Measurements from ENCODE around the gene MIAT. TPM values are rescaled to one million over a fixed set of nuclear protein-coding genes. Genes with fewer than 3 reads are reported as not detected.
A peak's percentile ranks its signal among the peaks of the same experiment; 100 is the strongest.

The MIAT gene
- total and polyA plus RNA-seq, 12 donors = 0.18 to 23.9 (median 3.1) TPM

GRCh38 chr22:26681395-26681821, 24.0 kb downstream of the MIAT start:
- Histone ChIP-seq H3K27me3 (no peaks in the 10 kb centered on the region), H3K9me3 (replicated peaks in 1 of 3) (no peaks in the 10 kb centered on the region), H3K4me1 (replicated peaks in 1 of 2) (no peaks in the 10 kb centered on the region), H3K4me3 (no peak overlapping the region), H3K36me3 (replicated peaks in 1 of 2) (no peaks in the 10 kb centered on the region), H3K27ac (peak overlapping the region in 1 of 5 donors; percentile 42)
- intact Hi-C loops (cut with DNase I) = no loop called here
- 80 to 86% (median 85%) methylated on average over 8 to 11 of the region's 11 CpGs for WGBS, 4 donors
- TF ChIP-seq CTCF (IDR thresholded peaks at IDR 0.05) = no peak
- TF ChIP-seq POLR2A (IDR thresholded peaks at IDR 0.05) = no peak
- peak in 1 of 7 donors; percentile 28 for DNase-seq

GRCh38 chr22:26684168-26684567, 26.8 kb downstream of the MIAT start:
- TF ChIP-seq POLR2A (IDR thresholded peaks at IDR 0.05) (no peak), CTCF (IDR thresholded peaks at IDR 0.05) (no peak)
- DNase-seq = no peak
- H3K9me3 ChIP-seq (replicated peaks in 1 of 3) = no peaks in the 10 kb centered on the region

GRCh38 chr22:26685601-26686000, 28.2 kb downstream of the MIAT start:
- intact Hi-C loops (cut with DNase I) = no loop called here
- TF ChIP-seq CTCF (IDR thresholded peaks at IDR 0.05) (no peak), POLR2A (IDR thresholded peaks at IDR 0.05) (no peak)
- Histone ChIP-seq H3K27ac (no peak overlapping the region), H3K27me3 (no peaks in the 10 kb centered on the region), H3K4me3 (no peak overlapping the region), H3K4me1 (replicated peaks in 1 of 2) (no peaks in the 10 kb centered on the region), H3K9me3 (replicated peaks in 1 of 3) (no peaks in the 10 kb centered on the region), H3K36me3 (replicated peaks in 1 of 2) (no peaks in the 10 kb centered on the region)
- 57 to 65% (median 62%) methylated on average over 6 of the region's 6 CpGs for WGBS, 4 donors
- DNase-seq = peak in 4 of 7 donors; percentile 36 to 56 (median 46)

More at GRCh38 chr22:26684168-26684567, 26.8 kb downstream of the MIAT start:
- intact Hi-C loops (cut with DNase I) = no loop called here
- Histone ChIP-seq H3K36me3 (replicated peaks in 1 of 2) (no peaks in the 10 kb centered on the region), H3K4me3 (no peak overlapping the region), H3K4me1 (replicated peaks in 1 of 2) (no peaks in the 10 kb centered on the region), H3K27ac (no peak overlapping the region), H3K27me3 (no peaks in the 10 kb centered on the region)
- 80 to 88% (median 84%) methylated on average over 2 of the region's 2 CpGs for WGBS, 4 donors

GRCh38 chr22:26687439-26687838, 30.1 kb downstream of the MIAT start:
- Histone ChIP-seq H3K27me3 (no peaks in the 10 kb centered on the region), H3K27ac (no peak overlapping the region), H3K4me1 (replicated peaks in 1 of 2) (no peaks in the 10 kb centered on the region), H3K9me3 (replicated peaks in 1 of 3) (no peaks in the 10 kb centered on the region), H3K4me3 (no peak overlapping the region), H3K36me3 (replicated peaks in 1 of 2) (no peaks in the 10 kb centered on the region)
- intact Hi-C loops (cut with DNase I) = no loop called here
- TF ChIP-seq CTCF (IDR thresholded peaks at IDR 0.05) (no peak), POLR2A (IDR thresholded peaks at IDR 0.05) (no peak)
- DNase-seq = no peak

All from adrenal gland (tissue), 12 donors.